OCI-LY7 (cell line): Measurements from ENCODE around the gene KCNJ12. TPM values are rescaled to one million over a fixed set of nuclear protein-coding genes. Genes with fewer than 3 reads are reported as not detected.

Experiments used
- BruUV-seq: library from RNA; stranded (reverse); fragments of 400-500 nt; replicated peaks from 2 replicates; lab custom pipeline; 2021; lab: Mats Ljungman, UMichigan
- CTCF ChIA-PET: fragments of 300-600 bp; sonication (Branson Sonifier 250); formaldehyde crosslinking; loops from one replicate; lab custom pipeline; 2022; ENCODE audit warnings: antibody characterized with exemption; ENCODE audit not compliant: unreplicated experiment; lab: Charles Lee
- POLR2A ChIA-PET: fragments of 300-600 bp; sonication (Branson Sonifier 250); formaldehyde crosslinking; loops from one replicate; lab custom pipeline; 2022; ENCODE audit warnings: antibody characterized with exemption; lab: Charles Lee
- DNase-seq: peaks from one replicate; pipeline ENCODE4 v3.0.0-alpha.2; 2015; ENCODE audit warnings: low spot score
- H2AFZ ChIP-seq: fragments of 200-600 bp; sonication (generic), shearing (Covaris generic); 2 replicates; pipeline ENCODE4 v1.6.1; 2014; ENCODE audit warnings: mild to moderate bottlenecking, antibody characterized with exemption, low read length, moderate library complexity
- H3K27ac ChIP-seq: fragments of 200-600 bp; sonication (generic); 2 replicates; pipeline ENCODE4 v1.5.1; 2014; ENCODE audit warnings: mixed run types, low read depth, mild to moderate bottlenecking, moderate library complexity, low read length, inconsistent platforms; ENCODE audit not compliant: poor library complexity, severe bottlenecking
- H3K36me3 ChIP-seq: fragments of 200-600 bp; sonication (generic); 2 replicates; pipeline ENCODE4 v1.6.1; 2014; ENCODE audit warnings: mild to moderate bottlenecking, antibody characterized with exemption, low read length, moderate library complexity, mixed read lengths; ENCODE audit not compliant: insufficient read depth
- H3K4me1 ChIP-seq: fragments of 200-600 bp; sonication (generic); 2 replicates; pipeline ENCODE4 v1.5.1; 2014; ENCODE audit warnings: mild to moderate bottlenecking, low read length; ENCODE audit not compliant: insufficient read depth, poor library complexity, severe bottlenecking
- H3K4me2 ChIP-seq: fragments of 200-600 bp; sonication (generic); 2 replicates; pipeline ENCODE4 v1.6.1; 2014; ENCODE audit warnings: mild to moderate bottlenecking, low read length
- H3K4me3 ChIP-seq: fragments of 200-600 bp; sonication (generic); 2 replicates; pipeline ENCODE4 v1.5.1; 2014; ENCODE audit warnings: mild to moderate bottlenecking, low read depth, low read length; ENCODE audit not compliant: poor library complexity, severe bottlenecking
- H3K79me2 ChIP-seq: fragments of 200-600 bp; sonication (generic); 2 replicates; pipeline ENCODE4 v1.6.1; 2016; ENCODE audit warnings: low read depth, mild to moderate bottlenecking, low read length, moderate library complexity, mixed read lengths; ENCODE audit not compliant: insufficient read depth
- H3K9me2 ChIP-seq: fragments of 200-600 bp; sonication (generic); 2 replicates; pipeline ENCODE4 v1.6.1; 2016; ENCODE audit warnings: mild to moderate bottlenecking, low read length, mixed read lengths; ENCODE audit not compliant: insufficient read depth
- H3K9me3 ChIP-seq: fragments of 200-600 bp; sonication (generic); 2 replicates; pipeline ENCODE4 v1.6.1; 2014; ENCODE audit warnings: mild to moderate bottlenecking, mixed run types, low read length, mixed read lengths
- H4K20me1 ChIP-seq: fragments of 200-600 bp; sonication (generic); 2 replicates; pipeline ENCODE4 v1.6.1; 2014; ENCODE audit warnings: mild to moderate bottlenecking, antibody characterized with exemption, low read length, moderate library complexity, mixed read lengths; ENCODE audit not compliant: insufficient read depth
- EZH2phosphoT487 ChIP-seq: fragments of 200-600 bp; sonication (generic); IDR thresholded peaks from 2 replicates; pipeline ENCODE4 v1.6.1; 2018; ENCODE audit warnings: low read depth, borderline replicate concordance, mild to moderate bottlenecking, mixed run types, antibody characterized with exemption, low read length, moderate library complexity, mixed read lengths
- intact Hi-C: fragments of 100-400 bp; cut with micrococcal nuclease; formaldehyde crosslinking; loops from one replicate; pipeline ENCODE4 v1.10.0; 2022; ENCODE audit not compliant: unreplicated experiment
- total RNA-seq, 2 experiments: library from RNA; depleted of rRNA in 1 of 2; stranded (reverse); fragments of >200 nt in 1 of 2; shearing (Covaris generic) in 1 of 2; gene quantifications; 2 replicates each; pipeline ENCODE4 v1.2.3, GENCODE V29; 2014 to 2022
- TF ChIP-seq, protein P1 (sequence below): fragments of 200-600 bp; sonication (generic); conservative IDR thresholded peaks from 2 replicates; pipeline ENCODE4 v1.5.1; 2014; ENCODE audit warnings: mild to moderate bottlenecking, antibody characterized with exemption, low read length, moderate library complexity, mixed read lengths

The KCNJ12 gene
- total RNA-seq, 2 experiments from 2014 or later: 0.16 to 0.17 TPM

DNA sequence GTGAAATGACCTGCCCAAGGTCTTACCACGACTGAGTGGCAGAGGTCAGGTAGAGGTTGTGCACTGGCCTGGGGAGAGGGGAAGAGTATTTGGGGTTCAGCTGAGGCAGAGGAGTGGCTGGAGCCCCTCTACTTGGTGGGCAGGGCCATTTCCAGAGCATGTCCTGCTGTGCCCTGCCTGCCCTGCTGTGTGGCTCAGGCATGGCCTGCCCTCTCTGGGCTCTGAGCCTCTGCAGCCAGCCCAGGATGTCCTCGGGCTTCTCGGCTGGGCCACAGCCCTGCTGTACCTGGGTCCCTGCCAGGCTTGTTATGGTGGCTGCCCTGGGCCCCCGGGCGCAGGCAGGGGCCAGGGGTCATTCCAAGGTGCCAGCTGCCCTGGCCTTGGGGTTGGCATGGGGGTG, 19.6 kb downstream of the KCNJ12 start:
- ChIA-PET POLR2A (no interaction called here), CTCF (no interaction called here)
- Histone ChIP-seq H3K27ac (no peak overlapping the region), H2AFZ (no peak overlapping the region), H3K4me1 (no peaks in the 10 kb centered on the region), H3K4me2 (no peak overlapping the region), H3K79me2 (no peaks in the 10 kb centered on the region), H3K9me2 (no peaks in the 10 kb centered on the region), H4K20me1 (no peaks in the 10 kb centered on the region), H3K9me3 (no peaks in the 10 kb centered on the region), H3K4me3 (no peak overlapping the region), H3K36me3 (no peaks in the 10 kb centered on the region)
- no peak for DNase-seq
- intact Hi-C loops: no loop called here
- TF ChIP-seq EZH2phosphoT487: no peak
- TF ChIP-seq, protein P1, sequence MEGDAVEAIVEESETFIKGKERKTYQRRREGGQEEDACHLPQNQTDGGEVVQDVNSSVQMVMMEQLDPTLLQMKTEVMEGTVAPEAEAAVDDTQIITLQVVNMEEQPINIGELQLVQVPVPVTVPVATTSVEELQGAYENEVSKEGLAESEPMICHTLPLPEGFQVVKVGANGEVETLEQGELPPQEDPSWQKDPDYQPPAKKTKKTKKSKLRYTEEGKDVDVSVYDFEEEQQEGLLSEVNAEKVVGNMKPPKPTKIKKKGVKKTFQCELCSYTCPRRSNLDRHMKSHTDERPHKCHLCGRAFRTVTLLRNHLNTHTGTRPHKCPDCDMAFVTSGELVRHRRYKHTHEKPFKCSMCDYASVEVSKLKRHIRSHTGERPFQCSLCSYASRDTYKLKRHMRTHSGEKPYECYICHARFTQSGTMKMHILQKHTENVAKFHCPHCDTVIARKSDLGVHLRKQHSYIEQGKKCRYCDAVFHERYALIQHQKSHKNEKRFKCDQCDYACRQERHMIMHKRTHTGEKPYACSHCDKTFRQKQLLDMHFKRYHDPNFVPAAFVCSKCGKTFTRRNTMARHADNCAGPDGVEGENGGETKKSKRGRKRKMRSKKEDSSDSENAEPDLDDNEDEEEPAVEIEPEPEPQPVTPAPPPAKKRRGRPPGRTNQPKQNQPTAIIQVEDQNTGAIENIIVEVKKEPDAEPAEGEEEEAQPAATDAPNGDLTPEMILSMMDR: no peak
- BruUV-seq: no TSS peak

DNA sequence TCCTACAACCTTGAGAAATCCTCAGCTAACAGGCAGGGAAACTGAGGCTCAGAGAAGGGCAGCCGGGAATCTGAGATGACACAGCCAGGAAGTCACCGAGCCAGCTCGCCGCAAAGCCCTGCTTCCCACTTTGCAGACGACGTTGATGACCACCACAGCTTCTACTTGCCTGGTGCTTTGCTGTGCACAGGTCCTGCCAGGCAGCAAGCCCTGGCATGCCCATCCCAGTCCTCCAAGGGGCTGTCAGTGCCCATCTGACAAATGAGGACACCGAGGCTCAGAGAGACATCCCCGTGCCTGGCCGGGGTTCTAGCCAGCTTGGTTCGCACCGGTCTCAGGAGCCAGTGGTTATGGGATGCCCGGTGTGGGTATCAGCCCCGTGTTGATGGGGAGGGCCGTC, 20.1 kb downstream of the KCNJ12 start:
- Histone ChIP-seq H2AFZ (no peak overlapping the region), H4K20me1 (no peaks in the 10 kb centered on the region), H3K9me2 (no peaks in the 10 kb centered on the region), H3K4me3 (no peak overlapping the region), H3K36me3 (no peaks in the 10 kb centered on the region), H3K4me2 (no peak overlapping the region), H3K27ac (no peak overlapping the region), H3K9me3 (no peaks in the 10 kb centered on the region), H3K4me1 (no peaks in the 10 kb centered on the region), H3K79me2 (no peaks in the 10 kb centered on the region)
- intact Hi-C loops: no loop called here
- POLR2A ChIA-PET: no interaction called here
- DNase-seq: no peak
- CTCF ChIA-PET: no interaction called here
- BruUV-seq: no TSS peak
- TF ChIP-seq EZH2phosphoT487: no peak
- TF ChIP-seq, protein P1: no peak

DNA sequence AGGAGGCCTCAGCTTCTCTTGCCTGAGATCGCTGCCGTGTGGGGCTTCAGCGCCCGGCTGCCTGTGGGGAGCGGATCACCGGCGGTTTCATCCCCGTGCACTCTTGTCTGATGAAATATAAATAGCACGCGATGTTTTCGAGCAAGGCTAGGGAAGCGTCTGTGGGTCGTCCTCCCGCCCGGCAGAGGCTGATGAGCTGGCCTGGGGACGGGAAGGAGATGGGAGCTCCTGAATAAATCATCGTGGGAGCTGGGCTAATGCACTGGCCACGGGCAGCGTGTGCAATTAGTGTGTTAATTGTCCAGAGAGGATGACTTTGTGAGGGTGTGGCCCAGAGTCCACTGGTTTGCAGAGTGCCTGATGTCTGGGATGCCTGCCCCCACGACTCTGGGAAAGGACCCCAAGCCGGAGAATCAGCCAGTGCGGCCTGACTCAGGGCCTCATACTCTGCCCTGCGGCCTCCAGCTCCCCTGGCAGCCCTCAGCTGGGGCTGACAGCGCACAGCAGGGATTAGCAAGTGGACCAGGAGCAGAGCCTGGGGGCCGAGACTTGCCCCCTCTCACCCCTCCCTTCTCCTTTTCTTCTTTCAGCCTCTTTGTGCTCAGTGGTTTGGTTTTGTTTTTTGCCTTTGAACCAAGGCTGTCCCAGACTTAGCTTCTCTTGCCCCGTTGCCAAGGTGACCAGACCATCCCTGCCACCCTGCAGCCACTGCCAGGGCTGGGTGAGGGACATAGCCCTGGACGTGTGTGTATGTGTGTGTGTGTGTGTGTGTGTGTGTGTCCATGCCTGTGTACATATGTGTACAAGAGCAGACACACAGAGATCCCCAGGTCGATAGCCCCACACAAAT, 21.4 kb downstream of the KCNJ12 start:
- H3K79me2 ChIP-seq: no peaks in the 10 kb centered on the region
- H3K4me2 ChIP-seq: no peak overlapping the region
- no peak overlapping the region for H3K27ac ChIP-seq
- H3K36me3 ChIP-seq: no peaks in the 10 kb centered on the region
- intact Hi-C loops: no loop called here
- no peaks in the 10 kb centered on the region for H4K20me1 ChIP-seq
- ChIA-PET POLR2A (no interaction called here), CTCF (no interaction called here)
- no peaks in the 10 kb centered on the region for H3K9me2 ChIP-seq
- BruUV-seq: no TSS peak
- no peak for TF ChIP-seq EZH2phosphoT487
- TF ChIP-seq, protein P1: no peak
- no peaks in the 10 kb centered on the region for H3K4me1 ChIP-seq
- H3K4me3 ChIP-seq: no peak overlapping the region
- DNase-seq: no peak
- H2AFZ ChIP-seq: no peak overlapping the region
- no peaks in the 10 kb centered on the region for H3K9me3 ChIP-seq
